Left renal cortex interstitium (tissue), 4 donors: ENCODE measurements around the gene CSPG4. TPM values are rescaled to one million over a fixed set of nuclear protein-coding genes. Genes with fewer than 3 reads are reported as not detected.
"Not testable (repeated sequence)": the region's sequence is repeated elsewhere in the genome, so short reads cannot be mapped to it uniquely, and the experiment has no call there.

Experiments used
- DNase-seq, 4 donors: peaks; one replicate each; pipeline ENCODE4 v3.0.0-alpha.2; 2013; ENCODE audit warnings: low read depth in 4 of 4, low spot score in 2 of 4, missing footprints in 1 of 4
- polyA plus RNA-seq, 4 donors: library from polyadenylated mRNA; unstranded; fragments of 120-200 nt; gene quantifications; one replicate each; pipeline ENCODE4 v1.2.1, GENCODE V29; 2013; ENCODE audit not compliant: insufficient read length in 4 of 4

Gene CSPG4
- polyA plus RNA-seq: 10 to 100 TPM in 2 of 4 donors, 1 to 10 TPM in 2; 6.9 to 10.2 (median 9.4) TPM

- DNase-seq: peak in 1 of 4 donors; percentile 63
Observed at GRCh38 chr15:75712668-75713337, at the start of gene CSPG4. Gene CSPG4, minus strand, starts transcription at chr15:75712848. Its CDS starts 93 bp downstream, at chr15:75712755.

- not testable (repeated sequence) for DNase-seq
Observed at GRCh38 chr15:75762357-75762718, 49.7 kb upstream of the CSPG4 start.

- no peak for DNase-seq
Observed at GRCh38 chr15:75761446-75762356, 49.1 kb upstream of the CSPG4 start.

- no peak for DNase-seq
Observed at GRCh38 chr15:75760704-75761435, 48.2 kb upstream of the CSPG4 start.

- not testable (repeated sequence) for DNase-seq
Observed at GRCh38 chr15:75760131-75760520, 47.5 kb upstream of the CSPG4 start.

GRCh38 chr15:75759416-75760130 is 46.9 kb upstream of the CSPG4 start:
- no peak for DNase-seq

GRCh38 chr15:75758071-75758872 is 45.6 kb upstream of the CSPG4 start:
- DNase-seq: peak; percentile 63 to 90 (median 74)

- not testable (repeated sequence) for DNase-seq
Observed at GRCh38 chr15:75754871-75755270, 42.2 kb upstream of the CSPG4 start.

- no peak for DNase-seq
Observed at GRCh38 chr15:75753145-75753544, 40.5 kb upstream of the CSPG4 start.

- DNase-seq: no peak
Observed at GRCh38 chr15:75751891-75752290, 39.2 kb upstream of the CSPG4 start.

- no peak for DNase-seq
Observed at GRCh38 chr15:75751116-75751875, 38.6 kb upstream of the CSPG4 start.

- DNase-seq: no peak
Observed at GRCh38 chr15:75750261-75751050, 37.8 kb upstream of the CSPG4 start.

- DNase-seq: no peak
Observed at GRCh38 chr15:75749820-75750219, 37.2 kb upstream of the CSPG4 start.

GRCh38 chr15:75748882-75749281 is 36.2 kb upstream of the CSPG4 start:
- not testable (repeated sequence) for DNase-seq

- DNase-seq: not testable (repeated sequence)
Observed at GRCh38 chr15:75747121-75747520, 34.5 kb upstream of the CSPG4 start.

GRCh38 chr15:75745305-75745704 is 32.7 kb upstream of the CSPG4 start:
- DNase-seq: no peak

GRCh38 chr15:75742346-75742745 is 29.7 kb upstream of the CSPG4 start:
- DNase-seq: not testable (repeated sequence)

- no peak for DNase-seq
Observed at GRCh38 chr15:75739791-75740190, 27.1 kb upstream of the CSPG4 start.
